B cell (primary cell): ENCODE results near the gene RNF175. TPM values are rescaled to one million over a fixed set of nuclear protein-coding genes. Genes with fewer than 3 reads are reported as not detected.

Source experiments
- ATAC-seq: fragments of 200-7000 bp; cut with Tn5 transposase; one replicate; pipeline ENCODE4 v1.10.0; 2021; ENCODE audit warnings: low read depth, mild to moderate bottlenecking, moderate number of reproducible peaks, moderate library complexity
- CTCF ChIA-PET: fragments of 350-600 bp; sonication (Branson Sonifier 250); formaldehyde crosslinking; loops from one replicate; lab custom pipeline; 2021; ENCODE audit warnings: antibody characterized with exemption, inconsistent platforms; lab: Charles Lee
- POLR2A ChIA-PET: fragments of 350-600 bp; sonication (Branson Sonifier 250); formaldehyde crosslinking; loops from one replicate; lab custom pipeline; 2021; ENCODE audit warnings: antibody characterized with exemption; lab: Charles Lee
- DNase-seq: peaks from one replicate; pipeline ENCODE4 v3.0.0; 2013
- H2AFZ ChIP-seq: 2 replicates; pipeline ENCODE4 v1.6.1; 2012; ENCODE audit warnings: mild to moderate bottlenecking, low read depth, low read length; ENCODE audit not compliant: insufficient read depth, poor library complexity, severe bottlenecking
- H3K27ac ChIP-seq, 2 donors: 1 replicate in 1 of 2; 2 replicates in 1 of 2; pipeline ENCODE4 v1.5.1; 2012 to 2013; ENCODE audit warnings: low read length in 2 of 2, mild to moderate bottlenecking in 2 of 2, moderate library complexity in 1 of 2
- H3K27me3 ChIP-seq, 4 experiments: fragments of 200-600 bp in 1 of 4; sonication (generic) in 1 of 4; replicated peaks in 1 of 4; 1 replicate in 2 of 4; 2 replicates in 2 of 4; pipeline versions ENCODE4 v1.6.1 to v1.7.0; 2013 to 2016; ENCODE audit warnings: low read length in 3 of 4, mild to moderate bottlenecking in 2 of 4, mixed read lengths in 1 of 4, moderate library complexity in 1 of 4; ENCODE audit not compliant: insufficient read depth in 4 of 4, control insufficient read depth in 3 of 4; ENCODE audit errors: control extremely low read depth in 1 of 4
- H3K36me3 ChIP-seq, 2 experiments: replicated peaks in 1 of 2; 1 replicate in 1 of 2; 2 replicates in 1 of 2; pipeline versions ENCODE4 v1.6.1 to v1.7.1; 2013; ENCODE audit warnings: low read length in 1 of 2; ENCODE audit not compliant: insufficient read depth in 2 of 2, control insufficient read depth in 1 of 2; ENCODE audit errors: control extremely low read depth in 1 of 2, extremely low read depth in 1 of 2
- H3K4me1 ChIP-seq, 2 donors: fragments of 200-600 bp in 1 of 2; sonication (generic) in 1 of 2; 1 replicate in 1 of 2; 2 replicates in 1 of 2; pipeline versions ENCODE4 v1.5.1 to v1.6.1; 2013 to 2017; ENCODE audit warnings: low read length in 2 of 2; ENCODE audit not compliant: control insufficient read depth in 2 of 2, insufficient read depth in 2 of 2
- H3K4me2 ChIP-seq: replicated peaks from 2 replicates; pipeline ENCODE3; 2012; ENCODE audit warnings: mild to moderate bottlenecking, low read depth, low read length; ENCODE audit not compliant: poor library complexity, severe bottlenecking
- H3K4me3 ChIP-seq, 5 experiments: fragments of 200-600 bp in 1 of 5; sonication (generic) in 1 of 5; 1 replicate in 3 of 5; 2 replicates in 2 of 5; pipeline versions ENCODE4 v1.5.1 to v1.7.0; 2011 to 2016; ENCODE audit warnings: low read length in 4 of 5, mild to moderate bottlenecking in 4 of 5, low read depth in 2 of 5, control low read depth in 1 of 5, moderate library complexity in 1 of 5; ENCODE audit not compliant: insufficient read depth in 1 of 5; ENCODE audit errors: control extremely low read depth in 1 of 5, extremely low read depth in 1 of 5
- H3K79me2 ChIP-seq: fragments of 200-600 bp; sonication (generic); one replicate; pipeline ENCODE4 v1.6.0; 2016; ENCODE audit warnings: low read length; ENCODE audit not compliant: control insufficient read depth, insufficient read depth
- H3K9ac ChIP-seq: fragments of 200-600 bp; sonication (generic); 2 replicates; pipeline ENCODE4 v1.6.1; 2017; ENCODE audit warnings: mild to moderate bottlenecking, low read length, moderate library complexity
- H3K9me3 ChIP-seq, 3 donors: one replicate each; pipeline versions ENCODE4 v1.6.1 to v1.7.1; 2013; ENCODE audit warnings: low read length in 2 of 3; ENCODE audit not compliant: control insufficient read depth in 2 of 3, insufficient read depth in 1 of 3; ENCODE audit errors: control extremely low read depth in 1 of 3
- H4K20me1 ChIP-seq: 2 replicates; pipeline ENCODE4 v1.6.0; 2012; ENCODE audit warnings: mild to moderate bottlenecking, low read length; ENCODE audit not compliant: insufficient read depth, control insufficient read depth, poor library complexity, severe bottlenecking
- H3K27ac Mint-ChIP-seq: one replicate; pipeline ENCODE4 v1.8.0; 2021; ENCODE audit warnings: mixed read lengths
- H3K27me3 Mint-ChIP-seq: one replicate; pipeline ENCODE4 v1.8.0; 2021; ENCODE audit warnings: mixed read lengths
- H3K4me1 Mint-ChIP-seq: one replicate; pipeline ENCODE4 v1.8.0; 2021; ENCODE audit warnings: mixed read lengths
- H3K4me3 Mint-ChIP-seq: one replicate; pipeline ENCODE4 v1.8.0; 2021; ENCODE audit warnings: mixed read lengths
- H3K9me3 Mint-ChIP-seq: one replicate; pipeline ENCODE4 v1.8.0; 2022; ENCODE audit warnings: mixed read lengths; ENCODE audit not compliant: insufficient read depth
- CTCF ChIP-seq: fragments of 200-600 bp; IDR thresholded peaks from one replicate; pipeline ENCODE4 v1.8.0; 2022; ENCODE audit warnings: antibody characterized with exemption, mild to moderate bottlenecking
- EZH2 ChIP-seq: IDR thresholded peaks from 2 replicates; pipeline ENCODE4 v1.6.1; 2012; ENCODE audit warnings: borderline replicate concordance, low read depth, mild to moderate bottlenecking, moderate library complexity, low read length; ENCODE audit not compliant: insufficient read depth, poor library complexity, severe bottlenecking
- WGBS: methylation state at CpG from one replicate; pipeline ENCODE4 v1.1.5; 2013; ENCODE audit warnings: missing lambda C conversion rate; ENCODE audit not compliant: insufficient coverage; 5-methylcytosine and 5-hydroxymethylcytosine counted together
- intact Hi-C: fragments of 100-400 bp; cut with micrococcal nuclease; formaldehyde crosslinking; loops from one replicate; pipeline ENCODE4 v1.10.0; 2022
- polyA plus RNA-seq: library from polyadenylated mRNA; depleted of rRNA; stranded (reverse); fragments of >200 nt; gene quantifications from 2 replicates; pipeline ENCODE4 v1.2.3, GENCODE V29; 2012
- total RNA-seq, 2 donors: library from RNA; stranded (reverse); fragments of 120-200 nt in 1 of 2; gene quantifications; 1 replicate in 1 of 2; 2 replicates in 1 of 2; pipeline versions ENCODE4 v1.2.3 to v1.2.4, GENCODE V29; 2013 to 2022

Gene RNF175
- total and polyA plus RNA-seq, 2 donors (not counting 1 experiment from before 2014, with no cell fraction given) = not detected

- Mint-ChIP-seq H3K9me3 (peaks cover 10% of the 10 kb centered on the region), H3K27ac (no peak overlapping the region), H3K27me3 (peaks cover 11% of the 10 kb centered on the region), H3K4me1 (no peaks in the 10 kb centered on the region), H3K4me3 (no peak overlapping the region)
- no peak overlapping the region for H3K9ac ChIP-seq
- ChIA-PET POLR2A (no interaction called here), CTCF (no interaction called here)
- H3K4me1 ChIP-seq = no peaks in the 10 kb centered on the region
- DNase-seq (no peak), ATAC-seq (no peak)
- no peak overlapping the region for H3K27ac ChIP-seq
- no peaks in the 10 kb centered on the region for H3K79me2 ChIP-seq
- no peak for TF ChIP-seq CTCF
- TF ChIP-seq EZH2 = no peak
- intact Hi-C loops = no loop called here
- H3K4me3 ChIP-seq = no peak overlapping the region
- H3K36me3 ChIP-seq = no peaks in the 10 kb centered on the region
- H3K9me3 ChIP-seq = peaks cover 2 to 14% (median 7%) of the 10 kb centered on the region in 3 donors
- H3K4me2 ChIP-seq = no peak overlapping the region
- no peak overlapping the region for H2AFZ ChIP-seq
- H3K27me3 ChIP-seq = peaks cover 0 to 6% (median 0%) of the 10 kb centered on the region in 4 experiments
- 100% methylated on average over 2 of the region's 5 CpGs for WGBS
- no peaks in the 10 kb centered on the region for H4K20me1 ChIP-seq
Measured at GRCh38 chr4:153676486-153676885, 83.3 kb downstream of the RNF175 start.

- Mint-ChIP-seq H3K27me3 (peaks cover 25% of the 10 kb centered on the region), H3K4me1 (no peaks in the 10 kb centered on the region), H3K4me3 (no peak overlapping the region), H3K27ac (no peak overlapping the region), H3K9me3 (peaks cover under 1% of the 10 kb centered on the region)
- Histone ChIP-seq H3K9me3 (no peaks in the 10 kb centered on the region), H4K20me1 (no peaks in the 10 kb centered on the region), H3K4me1 (no peaks in the 10 kb centered on the region), H3K36me3 (no peaks in the 10 kb centered on the region), H3K79me2 (no peaks in the 10 kb centered on the region), H3K4me3 (no peak overlapping the region), H2AFZ (no peak overlapping the region), H3K27ac (no peak overlapping the region), H3K9ac (no peak overlapping the region), H3K27me3 (no peaks in the 10 kb centered on the region), H3K4me2 (no peak overlapping the region)
- no peak for DNase-seq
- no peak for ATAC-seq
- CTCF ChIA-PET = no interaction called here
- POLR2A ChIA-PET = interaction anchor here (0.7 kb wide), 1 partner anchor 17 kb away, joined by 4 read pairs; no protein-coding TSS in a partner anchor
- TF ChIP-seq CTCF (no peak), EZH2 (no peak)
- no CpG with 5 or more reads among the region's 3 CpGs for WGBS
- intact Hi-C loops = no loop called here
Measured at GRCh38 chr4:153669838-153670237, 90.0 kb downstream of the RNF175 start.
